Sigmoid colon (tissue), 4 donors: Measurements from ENCODE around the gene OR2A25.

Source experiments
- CTCF ChIP-seq, 4 experiments: fragments of 450-650 bp in 3 of 4; fragments of 200-600 bp in 1 of 4; IDR thresholded peaks; one replicate each; pipeline ENCODE4 v1.5.1; 2016 to 2019; ENCODE audit warnings: antibody characterized with exemption in 4 of 4, mild to moderate bottlenecking in 3 of 4, moderate library complexity in 2 of 4
- EP300 ChIP-seq, 4 donors: sonication (generic); formaldehyde crosslinking; IDR thresholded peaks; one replicate each; pipeline ENCODE4 v1.6.1; 2017; ENCODE audit warnings: antibody characterized with exemption in 4 of 4
- POLR2A ChIP-seq, 2 donors: fragments of 450-650 bp; IDR thresholded peaks; one replicate each; pipeline ENCODE4 v1.6.1; 2016; ENCODE audit warnings: antibody characterized with exemption in 2 of 2, mild to moderate bottlenecking in 2 of 2, moderate library complexity in 2 of 2

GRCh38 chr7:144105211-144105610 lies 35.6 kb downstream of the OR2A25 start:
- TF ChIP-seq POLR2A (IDR thresholded peaks at IDR 0.05) (no peak), EP300 (IDR thresholded peaks at IDR 0.05) (no peak), CTCF (IDR thresholded peaks at IDR 0.05) (no peak)
